ENCODE measurements around the gene JPH3. TPM values are rescaled to one million over a fixed set of nuclear protein-coding genes. Genes with fewer than 3 reads are reported as not detected.
A peak's percentile ranks its signal among the peaks of the same experiment; 100 is the strongest.
"Not testable (repeated sequence)": the region's sequence is repeated elsewhere in the genome, so short reads cannot be mapped to it uniquely, and the experiment has no call there.

Gene JPH3
- polyA plus RNA-seq, 3 donors = 1.0 to 1.2 (median 1.1) TPM

DNA sequence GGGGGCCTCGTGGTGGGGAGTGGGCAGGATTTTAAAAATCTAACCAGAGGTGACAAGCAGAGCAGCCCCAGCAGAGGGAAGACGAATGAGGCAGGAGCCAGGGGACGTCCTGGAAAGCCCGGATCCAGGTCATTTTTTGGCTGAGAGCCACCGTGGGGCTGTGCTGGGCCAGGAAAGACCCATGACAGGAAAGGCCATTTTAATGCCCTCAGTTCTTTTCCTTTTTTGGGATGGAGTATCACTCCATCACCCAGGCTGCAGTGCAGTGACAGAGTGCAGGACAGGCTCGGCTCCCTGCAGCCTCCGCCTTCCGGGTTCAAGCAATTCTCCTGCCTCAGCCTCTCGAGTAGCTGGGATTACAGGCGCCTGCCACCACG lies 30.5 kb upstream of the JPH3 start:
- DNase-seq = no peak

DNA sequence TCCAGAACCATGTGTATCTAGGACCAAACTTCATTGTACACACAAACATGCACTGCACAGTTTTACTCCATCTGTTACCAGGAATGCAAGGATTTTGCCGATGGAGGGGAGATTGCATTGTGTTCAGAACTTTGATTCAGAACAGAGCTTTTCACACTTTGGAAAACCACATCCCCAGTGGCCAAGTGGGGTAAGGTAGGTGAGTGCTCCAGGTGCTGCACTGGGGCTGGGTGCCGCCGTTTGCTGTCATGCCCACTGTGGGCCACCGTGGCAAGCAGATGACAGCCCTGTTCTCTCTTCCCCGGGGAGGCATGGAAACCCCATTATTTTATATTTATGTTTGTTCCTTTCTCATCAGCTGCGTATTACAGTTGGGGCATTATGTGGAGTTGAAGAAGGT lies 29.3 kb upstream of the JPH3 start:
- DNase-seq = no peak

DNA sequence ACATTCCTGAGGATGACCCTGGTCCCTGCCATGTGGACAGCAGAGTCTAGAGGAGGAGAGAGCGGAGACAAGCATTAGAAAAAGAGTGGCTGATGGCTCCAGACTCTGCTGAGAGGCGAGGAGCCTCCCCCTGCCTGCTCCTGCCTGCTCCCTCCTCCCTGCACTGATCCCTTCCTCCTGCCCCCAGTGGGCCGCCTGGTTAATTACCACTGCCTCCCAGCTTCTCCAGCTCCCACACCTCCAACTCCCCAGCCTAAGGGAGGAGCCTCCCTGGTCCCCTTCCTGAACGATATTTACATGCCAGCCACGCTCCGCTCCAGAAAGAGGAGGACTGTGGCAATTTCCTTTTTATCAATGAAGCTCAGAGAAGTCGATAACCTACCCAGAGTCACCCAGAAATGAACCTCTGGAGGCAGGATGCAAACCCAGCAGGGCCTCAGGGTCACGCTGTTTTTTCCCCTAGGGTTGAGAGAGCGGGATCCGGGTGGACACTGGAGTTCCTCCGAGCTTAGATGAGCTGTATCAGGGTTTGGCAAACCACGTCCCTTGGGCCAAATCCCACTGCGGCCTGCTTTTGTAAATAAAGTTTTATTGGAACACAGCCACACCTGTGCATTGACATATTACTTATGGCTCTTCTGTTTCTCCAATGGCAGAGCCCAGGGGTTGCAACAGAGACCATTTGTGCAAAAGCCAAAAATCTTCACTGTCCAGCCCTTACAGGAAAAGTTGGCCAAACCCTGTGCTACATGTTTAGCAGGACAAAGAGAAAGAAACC lies 27.1 kb upstream of the JPH3 start:
- DNase-seq = peak; percentile 42

DNA sequence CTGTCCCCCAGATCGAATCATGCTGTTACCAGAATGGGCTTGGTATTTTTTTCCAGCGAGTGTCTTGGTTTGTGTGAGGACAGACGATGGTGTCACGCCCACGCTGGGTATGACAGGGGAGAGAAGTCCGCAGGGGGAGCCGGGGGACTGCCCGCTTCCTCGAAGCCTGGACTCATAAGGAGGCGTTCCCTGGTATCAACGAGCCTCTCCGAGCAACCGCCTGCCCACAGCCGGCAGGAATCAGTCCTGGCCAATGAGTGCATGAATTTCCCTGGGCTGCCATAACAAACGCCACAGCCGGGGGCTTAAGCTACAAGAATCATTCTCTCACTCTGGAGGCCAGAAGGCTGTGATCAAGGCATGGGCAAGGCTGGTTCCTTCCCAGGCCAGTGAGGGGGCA lies 26.1 kb upstream of the JPH3 start:
- DNase-seq = no peak

DNA sequence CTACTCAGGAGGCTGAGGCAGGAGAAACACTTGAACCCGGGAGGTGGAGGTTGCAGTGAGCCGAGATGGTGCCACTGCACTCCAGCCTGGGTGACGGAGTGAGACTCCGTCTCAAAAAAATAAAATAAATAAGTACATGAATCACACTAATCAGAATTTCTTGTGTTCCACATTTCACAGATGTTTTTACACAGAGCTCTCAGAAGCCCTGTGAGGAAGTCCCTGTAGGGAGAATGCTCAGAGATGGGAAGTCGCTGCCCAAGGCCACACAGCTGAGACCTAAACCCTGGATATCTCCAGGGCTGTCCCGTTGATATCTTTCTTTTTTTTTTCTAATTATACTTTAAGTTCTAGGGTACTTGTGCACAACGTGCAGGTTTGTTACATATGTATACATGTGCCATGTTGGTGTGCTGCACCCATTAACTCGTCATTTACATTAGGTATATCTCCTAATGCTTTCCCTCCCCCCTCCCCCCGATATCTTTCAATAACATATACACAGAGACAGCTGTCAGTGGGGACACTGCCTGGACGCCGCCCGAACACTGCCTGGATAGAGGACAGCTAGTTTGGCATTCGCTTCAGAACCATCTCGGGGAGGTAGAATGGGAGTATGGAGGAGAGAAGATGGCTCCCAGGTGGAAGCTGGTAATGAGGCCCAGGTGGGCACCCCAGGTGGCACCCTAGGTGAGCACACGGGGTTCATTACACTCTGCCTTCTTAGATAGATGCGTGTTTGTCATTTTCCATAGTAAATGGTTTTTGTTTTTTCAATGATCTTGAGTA lies 24.0 kb upstream of the JPH3 start:
- DNase-seq = not testable (repeated sequence)

DNA sequence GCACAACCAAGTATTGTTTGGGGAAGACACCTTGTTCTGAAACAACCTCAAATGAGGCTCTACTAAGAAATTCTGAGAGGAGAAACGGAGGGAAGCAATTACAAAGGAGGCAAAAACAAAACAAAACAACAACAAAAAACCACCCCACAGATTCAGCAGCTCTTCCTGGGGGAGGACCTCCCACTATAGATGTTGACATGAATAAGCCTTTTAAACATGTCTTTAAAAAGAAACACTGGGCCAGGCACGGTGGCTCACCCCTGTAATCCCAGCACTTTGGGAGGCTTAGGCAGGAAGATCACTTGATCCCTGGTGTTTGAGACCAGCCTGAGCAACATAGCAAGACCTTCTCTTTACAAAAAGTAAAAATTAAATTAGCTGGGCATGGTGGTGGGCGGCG lies 22.6 kb upstream of the JPH3 start:
- no peak for DNase-seq

DNA sequence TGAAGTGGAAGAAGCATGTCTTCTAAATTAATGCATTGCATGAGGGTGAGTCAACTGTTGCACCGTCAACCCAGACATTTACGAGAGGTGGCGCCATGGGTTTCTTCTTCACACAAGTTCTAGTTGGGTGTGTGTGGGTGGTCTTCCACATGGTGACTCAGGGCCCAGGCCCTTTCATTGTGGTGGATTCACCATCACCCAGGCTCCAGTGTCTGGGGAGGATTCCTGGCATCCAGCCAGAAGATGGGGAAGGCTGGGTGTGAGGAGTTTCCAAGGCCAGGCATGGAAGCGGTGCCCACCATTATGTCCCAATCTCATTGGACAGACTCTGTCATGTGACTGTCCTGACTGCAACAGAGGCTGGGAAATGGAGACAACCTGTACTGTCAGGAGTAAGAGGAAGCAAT lies 21.4 kb upstream of the JPH3 start:
- no peak for DNase-seq

DNA sequence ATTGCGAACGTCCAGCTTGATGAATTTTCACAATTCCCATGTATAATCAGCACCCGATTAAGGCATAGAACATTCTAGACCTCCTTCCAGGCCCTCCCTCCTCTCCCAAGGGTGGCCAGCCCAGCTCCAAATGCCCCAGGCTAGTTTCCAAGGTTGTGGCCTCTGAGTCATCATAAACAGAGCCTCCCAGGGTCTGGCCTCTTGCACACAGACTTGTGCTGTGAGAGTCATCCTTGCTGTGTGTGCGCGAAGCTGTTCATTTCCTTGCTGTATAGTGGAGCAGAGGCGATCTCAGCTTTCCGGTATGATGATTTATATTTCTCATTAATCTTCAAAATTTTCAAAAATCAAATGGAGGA lies 20.5 kb upstream of the JPH3 start:
- DNase-seq = no peak

DNA sequence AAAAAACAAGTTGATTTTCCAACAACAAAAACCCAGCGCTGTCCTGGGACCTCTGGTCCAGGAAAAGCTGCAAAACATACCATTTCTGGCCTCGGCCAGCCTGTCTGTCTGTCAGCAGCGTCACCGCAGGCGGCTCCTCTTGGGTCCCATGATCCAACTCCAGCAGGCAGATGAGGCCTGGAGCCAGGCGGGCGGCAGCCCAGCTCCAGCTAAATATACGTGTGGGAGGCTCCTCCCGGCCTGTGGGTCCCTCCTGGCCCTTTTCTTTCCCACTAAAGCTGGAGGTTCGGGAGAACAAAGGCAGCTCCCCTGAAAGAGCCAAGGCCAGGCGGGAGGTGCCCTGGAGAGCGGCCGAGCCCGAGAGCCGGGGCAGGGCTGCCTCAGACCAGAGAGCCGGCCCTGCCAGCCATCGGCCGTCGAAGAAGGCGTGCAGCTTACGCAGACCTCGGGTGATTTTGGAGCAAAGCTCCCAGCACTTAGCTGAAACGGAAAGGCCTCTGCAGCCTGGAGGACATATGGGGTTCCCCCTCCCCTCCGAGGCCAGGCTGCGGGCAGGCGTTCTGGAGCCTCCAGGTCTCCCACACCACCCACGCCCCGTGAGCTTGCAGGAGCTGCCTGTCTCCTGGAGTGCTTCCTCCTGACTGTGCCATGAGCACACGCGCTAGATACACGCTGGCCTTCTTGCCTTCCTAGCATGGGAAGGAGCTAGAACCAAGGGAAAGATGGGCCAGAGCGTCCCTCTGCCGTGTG lies 19.9 kb upstream of the JPH3 start:
- no peak for DNase-seq

DNA sequence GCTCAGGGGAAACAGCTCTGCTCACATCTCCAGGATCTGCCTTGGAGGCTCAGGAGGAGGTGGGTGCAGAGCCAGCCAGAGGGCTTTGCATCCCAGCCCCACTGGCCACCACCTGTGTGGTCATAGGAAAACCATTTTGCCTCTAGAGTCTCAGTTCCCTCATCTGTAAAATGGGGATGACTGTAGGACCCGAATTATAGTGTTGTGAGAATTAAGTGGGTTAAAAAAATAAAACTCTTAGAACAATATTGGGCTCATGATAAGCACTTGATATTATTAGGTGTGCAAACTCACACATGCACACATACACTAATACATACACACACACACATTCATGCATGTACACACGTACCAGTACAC lies 19.4 kb upstream of the JPH3 start:
- no peak for DNase-seq

DNA sequence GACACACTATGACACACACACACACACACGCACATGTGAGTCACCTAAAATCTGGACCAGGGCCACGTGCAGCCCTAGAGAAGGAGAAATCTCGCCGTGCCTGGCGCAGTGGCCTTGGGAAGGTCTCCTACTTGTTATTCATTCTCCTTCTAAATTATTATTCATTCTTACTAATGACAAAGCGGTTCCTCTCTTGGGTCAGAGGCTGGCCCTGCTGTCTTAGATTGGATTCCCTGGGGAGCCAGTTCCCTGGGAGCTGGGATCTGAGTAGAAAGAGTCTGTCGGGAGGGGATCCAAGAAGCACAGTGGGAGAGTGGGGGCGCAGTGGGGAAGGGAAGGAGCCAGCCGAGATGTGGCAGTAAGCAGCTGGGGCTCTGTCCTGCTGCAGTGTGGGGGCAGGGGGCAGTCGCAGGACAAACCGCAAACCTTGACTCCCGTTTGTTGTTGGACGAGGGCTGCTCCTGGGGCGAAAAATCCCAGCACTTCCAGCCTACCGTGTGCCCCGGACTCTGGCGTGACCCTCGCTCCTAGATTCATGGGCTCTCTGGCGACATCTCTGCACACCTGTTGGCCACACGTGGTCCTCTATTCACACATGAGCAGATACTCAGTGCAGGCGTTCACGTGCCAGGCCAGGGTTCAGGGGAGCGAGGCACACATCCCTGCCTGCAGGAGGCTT lies 18.7 kb upstream of the JPH3 start:
- DNase-seq = no peak

DNA sequence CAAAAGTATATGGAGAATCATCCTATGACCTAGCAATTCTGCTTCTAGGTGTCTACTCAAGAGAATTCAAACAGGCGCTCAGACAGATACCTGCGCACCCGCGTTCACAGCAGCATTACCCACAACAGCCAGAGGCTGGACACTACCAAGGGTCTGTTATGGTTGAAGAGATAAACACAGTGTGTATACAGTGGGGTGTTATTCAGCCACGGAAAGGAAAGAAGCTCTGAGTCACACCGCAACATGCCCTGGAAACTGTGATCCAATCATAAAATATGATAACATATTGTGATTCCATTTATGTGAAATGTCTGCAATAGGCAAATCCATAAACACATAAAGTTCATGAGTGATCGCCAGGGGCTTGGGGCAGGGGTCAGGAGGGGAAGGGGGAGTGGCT lies 18.0 kb upstream of the JPH3 start:
- DNase-seq = no peak

DNA sequence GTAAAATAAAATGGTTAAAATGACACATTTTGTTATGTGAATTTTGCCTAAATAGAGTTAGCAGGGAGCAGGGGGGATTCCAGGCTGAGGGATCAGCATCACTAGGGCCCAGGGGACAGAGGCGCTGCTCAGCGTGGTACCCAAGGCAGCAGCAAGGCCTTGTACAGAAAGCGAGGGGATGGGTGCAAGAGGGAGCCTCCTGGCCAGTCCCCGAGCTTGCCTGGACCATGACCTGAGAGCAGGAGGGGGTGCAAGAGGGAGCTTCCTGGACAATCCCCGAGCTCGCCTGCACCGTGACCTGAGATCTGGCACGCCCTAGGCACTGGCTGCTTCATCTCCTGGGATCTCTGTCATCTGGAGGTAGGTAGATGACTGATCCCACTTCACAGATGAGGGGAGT lies 17.3 kb upstream of the JPH3 start:
- DNase-seq = no peak

DNA sequence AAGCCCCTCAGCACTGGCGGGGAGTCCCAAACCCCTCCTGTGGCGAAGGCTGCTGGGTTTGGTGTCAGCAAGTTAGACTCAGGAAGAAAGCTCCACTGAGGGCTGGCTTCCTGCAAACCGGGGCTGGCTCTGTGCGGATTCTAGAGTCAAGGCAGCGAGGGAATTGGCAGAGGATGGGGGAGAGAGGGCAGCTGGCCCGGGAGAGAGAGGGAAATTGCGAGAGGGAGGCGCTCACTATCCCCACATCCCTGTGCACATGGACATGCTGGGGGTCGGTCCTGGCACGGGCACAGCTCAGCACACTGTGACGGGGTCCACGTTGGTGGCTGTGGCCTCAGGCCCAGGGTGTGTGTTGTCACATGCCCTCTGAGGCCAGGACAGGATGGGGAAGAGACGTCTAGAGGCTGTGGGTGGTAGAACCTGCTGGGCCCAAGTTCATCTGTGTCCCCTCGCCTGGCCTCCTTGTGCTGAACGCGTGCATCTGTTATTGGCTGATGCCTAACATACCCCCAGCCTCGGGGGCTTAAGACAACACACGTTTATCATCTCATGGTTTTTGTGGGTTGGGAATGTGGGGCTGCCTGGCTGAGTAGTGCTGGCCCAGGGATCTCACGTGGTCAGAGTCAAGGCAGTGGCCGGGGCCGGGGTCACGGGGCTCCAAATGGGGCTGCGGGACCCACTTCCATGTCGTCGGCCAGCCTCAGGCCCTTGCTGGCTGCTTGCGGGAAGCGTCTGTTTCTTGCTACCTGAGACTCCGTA lies 16.7 kb upstream of the JPH3 start:
- no peak for DNase-seq

DNA sequence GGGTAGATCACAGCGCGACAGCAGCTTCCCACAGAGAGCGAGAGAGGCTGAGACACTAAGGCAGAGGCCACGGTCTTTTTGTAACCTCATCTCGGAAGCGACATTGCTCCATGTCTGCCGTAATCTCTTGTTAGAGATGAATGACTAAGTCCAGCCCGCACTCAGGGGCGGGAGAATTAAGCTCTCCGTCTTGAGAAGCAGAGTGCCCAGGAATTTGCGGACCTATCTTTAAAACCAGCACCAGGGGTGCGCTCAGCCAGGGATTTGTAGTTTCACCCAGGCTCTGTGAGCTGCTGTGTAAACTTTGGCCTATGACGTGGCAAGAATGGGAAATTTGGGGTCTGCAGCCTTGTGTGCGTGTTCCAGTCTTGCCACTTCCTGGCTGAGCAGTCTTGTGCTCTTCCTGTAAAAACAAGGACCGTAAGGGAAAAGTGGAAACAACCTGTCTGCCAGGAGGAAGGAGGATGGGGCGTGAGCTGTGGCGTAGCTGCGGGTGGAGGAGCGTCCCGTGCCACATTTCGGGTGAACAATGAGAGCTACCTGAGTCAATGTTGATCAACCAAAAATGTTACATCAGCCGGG lies 16.0 kb upstream of the JPH3 start:
- no peak for DNase-seq

DNA sequence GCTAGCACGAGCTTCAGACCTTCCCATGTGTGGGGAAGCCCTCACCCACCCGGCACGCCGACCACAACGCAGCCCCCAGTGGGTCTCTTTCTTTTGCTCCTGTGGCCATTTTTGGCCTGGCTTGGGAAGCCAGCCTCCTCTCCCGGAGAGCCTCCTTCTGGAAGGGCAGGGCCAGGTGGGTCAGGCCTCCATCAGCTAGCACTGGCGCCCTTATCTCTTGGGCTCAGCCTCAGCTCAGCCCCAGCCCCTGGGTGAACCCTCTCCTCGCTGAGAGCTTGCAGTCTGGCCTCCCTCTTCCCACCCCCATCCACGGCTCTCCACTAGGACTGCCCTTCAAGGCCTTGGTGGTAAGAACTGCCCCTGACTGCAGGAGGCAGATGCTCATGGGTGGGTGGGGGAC lies 14.7 kb upstream of the JPH3 start:
- no peak for DNase-seq

DNA sequence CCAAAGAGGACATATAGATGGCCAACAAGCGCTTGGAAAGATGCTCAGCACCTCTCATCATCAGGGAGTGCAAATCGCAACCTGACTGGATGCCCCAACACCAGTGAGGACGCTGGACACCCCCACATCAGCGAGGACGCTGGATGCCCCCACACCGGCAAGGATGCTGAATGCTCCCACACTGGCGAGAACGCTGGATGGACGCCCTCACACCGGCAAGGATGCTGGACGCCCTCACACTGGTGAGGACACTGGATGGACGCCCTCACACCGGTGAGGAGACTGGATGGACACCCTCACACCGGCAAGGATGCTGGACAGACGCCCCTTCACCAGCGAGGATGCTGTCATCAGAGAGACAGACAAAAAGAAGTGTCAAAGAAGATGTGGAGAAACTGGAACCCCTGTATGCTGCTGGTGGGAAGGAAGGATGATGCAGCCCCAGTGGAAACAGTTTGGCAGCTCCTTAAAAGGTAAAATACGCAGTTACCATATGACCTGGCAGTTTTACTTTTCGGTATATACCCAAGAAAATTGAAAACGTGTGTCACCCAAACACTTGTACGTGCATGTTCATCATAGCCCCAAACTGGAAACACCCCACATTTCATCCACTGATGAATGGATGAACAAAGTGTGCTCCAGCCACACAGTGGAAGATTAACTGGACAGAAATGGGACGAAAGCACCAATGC lies 10.1 kb upstream of the JPH3 start:
- no peak for DNase-seq

DNA sequence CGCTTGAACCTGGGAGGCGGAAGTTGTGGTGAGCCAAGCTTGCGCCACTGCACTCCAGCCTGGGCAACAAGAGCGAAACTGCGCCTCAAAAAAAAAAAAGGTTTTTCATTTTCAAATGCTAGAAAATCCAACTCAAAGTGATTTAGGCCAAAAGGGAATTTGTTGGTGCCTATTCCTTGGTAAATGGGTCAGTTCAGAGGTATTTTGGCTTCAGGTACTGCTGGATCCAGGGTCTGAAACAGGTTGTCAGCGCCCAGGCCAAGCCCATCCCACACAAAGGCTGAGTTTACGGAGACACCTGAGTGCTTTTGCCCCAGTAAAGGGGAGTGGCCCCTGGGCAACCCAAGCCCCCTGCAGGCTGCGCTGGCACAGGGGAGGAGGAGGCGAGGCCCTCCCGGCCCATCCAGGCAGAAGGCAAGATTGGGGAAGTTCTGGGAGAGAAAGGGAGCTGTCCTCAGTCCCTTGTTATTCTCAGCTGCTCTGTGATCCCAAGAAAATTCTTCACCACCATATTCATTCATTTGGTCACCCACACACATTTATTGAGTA lies 8.5 kb upstream of the JPH3 start:
- DNase-seq = no peak

DNA sequence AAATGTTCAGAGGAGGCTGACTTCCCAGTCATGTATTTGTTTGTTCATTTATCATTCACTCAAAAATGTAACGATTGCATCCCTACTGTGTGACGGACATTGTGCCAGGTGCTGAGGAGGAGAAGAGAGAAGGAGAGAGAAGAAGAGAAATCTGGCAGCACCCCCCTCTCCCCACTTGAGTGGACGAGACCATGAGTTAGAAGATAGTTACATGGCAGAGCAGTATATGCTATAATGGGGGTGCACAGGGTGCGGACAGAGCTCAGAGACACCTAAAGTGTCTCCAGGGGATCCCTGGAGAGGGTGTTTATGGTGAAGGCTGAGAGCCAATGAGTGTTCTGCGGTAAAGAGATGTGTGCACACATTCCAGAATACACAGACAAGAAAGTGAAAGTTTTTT lies 6.6 kb upstream of the JPH3 start:
- DNase-seq = no peak

DNA sequence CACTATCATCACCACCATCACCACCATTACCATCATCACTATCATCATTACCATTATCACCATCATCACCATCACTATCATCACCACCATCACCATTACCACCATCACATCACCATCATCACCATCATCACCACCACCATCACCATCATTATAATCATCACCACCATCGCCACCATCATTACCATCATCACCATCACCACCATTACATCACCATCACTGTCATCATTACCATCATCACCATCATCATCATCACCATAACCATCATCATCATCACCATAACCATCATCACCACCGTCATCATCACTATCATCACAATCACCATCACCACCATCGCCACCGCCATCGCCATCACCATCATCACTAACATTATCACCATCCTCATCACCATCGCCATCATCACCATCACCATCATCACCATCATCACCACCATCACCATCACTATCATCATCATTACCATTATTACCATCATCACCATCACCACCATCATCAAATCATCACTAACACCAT lies 4.9 kb upstream of the JPH3 start:
- no peak for DNase-seq
